B cell (primary cell): ENCODE data around the gene HMCN1.

Experiments
- CTCF ChIP-seq: fragments of 200-600 bp; IDR thresholded peaks from one replicate; pipeline ENCODE4 v1.8.0; 2022; ENCODE audit warnings: antibody characterized with exemption, mild to moderate bottlenecking
- EZH2 ChIP-seq: IDR thresholded peaks from 2 replicates; pipeline ENCODE4 v1.6.1; 2012; ENCODE audit warnings: borderline replicate concordance, low read depth, mild to moderate bottlenecking, moderate library complexity, low read length; ENCODE audit not compliant: insufficient read depth, poor library complexity, severe bottlenecking

GRCh38 chr1:186057086-186057485 lies 322.9 kb downstream of the HMCN1 start:
- TF ChIP-seq CTCF (no peak), EZH2 (no peak)
